ENCODE results near the gene MFSD11.

GRCh38 chr17:76702941-76703637 lies 34.8 kb upstream of the MFSD11 start:
- TF ChIP-seq CTCF (conservative IDR thresholded peaks at IDR 0.05) = no peak
- TF ChIP-seq ZFX (IDR thresholded peaks at IDR 0.05) = no peak
